Cardiac atrium fibroblast (primary cell): ENCODE measurements around the gene ST6GAL1. TPM values are rescaled to one million over a fixed set of nuclear protein-coding genes. Genes with fewer than 3 reads are reported as not detected.

Experiments used
- total RNA-seq: library from RNA; depleted of rRNA; stranded (reverse); fragments of >200 nt; gene quantifications from 2 replicates; pipeline ENCODE4 v1.2.3, GENCODE V29; 2015

ST6GAL1 gene, protein sequence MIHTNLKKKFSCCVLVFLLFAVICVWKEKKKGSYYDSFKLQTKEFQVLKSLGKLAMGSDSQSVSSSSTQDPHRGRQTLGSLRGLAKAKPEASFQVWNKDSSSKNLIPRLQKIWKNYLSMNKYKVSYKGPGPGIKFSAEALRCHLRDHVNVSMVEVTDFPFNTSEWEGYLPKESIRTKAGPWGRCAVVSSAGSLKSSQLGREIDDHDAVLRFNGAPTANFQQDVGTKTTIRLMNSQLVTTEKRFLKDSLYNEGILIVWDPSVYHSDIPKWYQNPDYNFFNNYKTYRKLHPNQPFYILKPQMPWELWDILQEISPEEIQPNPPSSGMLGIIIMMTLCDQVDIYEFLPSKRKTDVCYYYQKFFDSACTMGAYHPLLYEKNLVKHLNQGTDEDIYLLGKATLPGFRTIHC
- total RNA-seq = 5.5 and 7.4 TPM in 2 replicates

DNA sequence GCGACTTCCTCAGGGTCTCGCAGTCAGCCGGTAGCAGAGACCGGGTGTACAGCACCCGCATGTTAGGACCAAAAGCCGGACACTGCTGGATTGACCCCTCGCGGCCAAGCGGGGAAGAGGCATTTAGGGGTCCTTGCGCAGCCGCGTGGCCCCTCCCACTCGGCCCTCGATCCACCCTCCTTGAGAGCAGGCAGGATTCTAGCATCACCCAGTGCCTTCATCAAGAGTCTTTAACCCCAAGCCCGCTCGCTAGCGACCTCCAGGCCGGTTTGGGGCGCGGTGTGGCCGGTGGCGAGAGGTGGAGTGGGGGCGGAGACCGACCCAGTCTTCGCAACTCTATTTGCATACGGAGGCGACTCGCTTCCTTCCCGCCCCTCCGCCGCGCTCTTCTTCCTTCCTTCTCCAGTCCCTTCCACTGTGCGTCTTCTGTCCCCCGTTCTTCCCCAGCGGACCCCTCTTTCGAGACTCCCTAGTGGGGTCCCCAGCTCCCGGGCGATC, at the start of gene ST6GAL1:
Gene ST6GAL1, plus strand, starts transcription at position 384 of the 498 bp plus-strand sequence. CDS start 112,178 bp downstream, outside the sequence.

Other genes with a start within 250 kb of the ST6GAL1 start
- gene KNG1, start 213.2 kb upstream of the ST6GAL1 start, total RNA-seq = not detected in 2 replicates
- 240 and 273 TPM in 2 replicates for gene EIF4A2, start 146.9 kb upstream of the ST6GAL1 start, total RNA-seq
- gene RFC4, start 124.0 kb upstream of the ST6GAL1 start, total RNA-seq = 25.6 and 30.1 TPM in 2 replicates
- not detected in 2 replicates for gene ADIPOQ, start 87.8 kb upstream of the ST6GAL1 start, total RNA-seq
- 11.7 and 23.8 TPM in 2 replicates for gene RPL39L, start 209.0 kb downstream of the ST6GAL1 start, total RNA-seq